HepG2 (cell line): ENCODE measurements around the gene CCDC144A. TPM values are rescaled to one million over a fixed set of nuclear protein-coding genes. Genes with fewer than 3 reads are reported as not detected.
A peak's percentile ranks its signal among the peaks of the same experiment; 100 is the strongest.

Experiments
- ELF1 ChIP-seq: sonication (generic); formaldehyde crosslinking; IDR thresholded peaks from 2 replicates; pipeline ENCODE4 v1.4.0; 2020; ENCODE audit warnings: missing genetic modification reagents
- JARID2 ChIP-seq: sonication (generic); formaldehyde crosslinking; IDR thresholded peaks from 2 replicates; pipeline ENCODE4 v1.8.1; 2023; ENCODE audit warnings: missing genetic modification reagents, inconsistent platforms; ENCODE audit not compliant: insufficient replicate concordance
- REL ChIP-seq: sonication (generic); formaldehyde crosslinking; conservative IDR thresholded peaks from 2 replicates; pipeline ENCODE4 v1.8.0; 2022; ENCODE audit warnings: mild to moderate bottlenecking, missing genetic modification reagents, moderate library complexity
- RERE ChIP-seq: IDR thresholded peaks from 2 replicates; pipeline ENCODE4 v1.6.1; 2016; ENCODE audit warnings: low read depth, missing genetic modification reagents, missing compliant biosample characterization
- SIX1 ChIP-seq: sonication (generic); formaldehyde crosslinking; IDR thresholded peaks from 2 replicates; pipeline ENCODE4 v1.4.0; 2020; ENCODE audit warnings: missing genetic modification reagents, borderline replicate concordance
- THAP9 ChIP-seq: sonication (generic); formaldehyde crosslinking; IDR thresholded peaks from 2 replicates; pipeline ENCODE4; 2020; ENCODE audit warnings: missing genetic modification reagents, mild to moderate bottlenecking, borderline replicate concordance
- U2AF1 ChIP-seq: fragments of 200-400 bp; formaldehyde crosslinking; optimal IDR thresholded peaks from 2 replicates; pipeline ENCODE3; 2017; ENCODE audit warnings: mild to moderate bottlenecking, low read depth, low read length
- ZBTB38 ChIP-seq: sonication (generic); formaldehyde crosslinking; IDR thresholded peaks from 2 replicates; pipeline ENCODE4 v1.5.1; 2020; ENCODE audit warnings: mild to moderate bottlenecking, missing genetic modification reagents
- ZGPAT ChIP-seq: IDR thresholded peaks from 2 replicates; pipeline ENCODE4 v1.6.1; 2016; ENCODE audit warnings: mild to moderate bottlenecking
- ZNF276 ChIP-seq: sonication (generic); formaldehyde crosslinking; IDR thresholded peaks from 2 replicates; pipeline ENCODE4 v1.4.0; 2020; ENCODE audit warnings: mild to moderate bottlenecking, low read depth, missing genetic modification reagents
- ZNF510 ChIP-seq: sonication (generic); formaldehyde crosslinking; IDR thresholded peaks from 2 replicates; pipeline ENCODE4 v1.4.0; 2020; ENCODE audit warnings: low read depth, mild to moderate bottlenecking, missing genetic modification reagents
- ZNF7 ChIP-seq: IDR thresholded peaks from 2 replicates; pipeline ENCODE4 v1.6.1; 2016; ENCODE audit warnings: missing biosample characterization, missing genetic modification reagents
- ZNF749 ChIP-seq: sonication (generic); formaldehyde crosslinking; IDR thresholded peaks from 2 replicates; pipeline ENCODE4 v1.8.0; 2022; ENCODE audit warnings: mild to moderate bottlenecking, missing genetic modification reagents, moderate library complexity, borderline replicate concordance
- polyA plus RNA-seq, 8 experiments: library from polyadenylated mRNA; depleted of rRNA in 3 of 8; stranded (reverse) in 7 of 8; unstranded in 1 of 8; fragments of >200 nt; fragmentation: Illumina TruSeq in 4 of 8; extraction: Trizol in 4 of 8; gene quantifications; 2 replicates each; pipeline versions ENCODE4 v1.2.1 to v1.2.3, GENCODE V29; 2011 to 2016; ENCODE audit warnings: low read depth in 4 of 8, missing spikeins in 1 of 8, mixed read lengths in 1 of 8; ENCODE audit not compliant: insufficient read depth in 1 of 8
- total RNA-seq, 5 experiments: library from RNA; depleted of rRNA; stranded (reverse); fragments of >200 nt; fragmentation: Illumina TruSeq; extraction: Trizol; gene quantifications; 2 replicates each; pipeline ENCODE4 v1.2.3, GENCODE V29; 2016; ENCODE audit warnings: low read depth in 1 of 5
- TF ChIP-seq, protein P1 (sequence below): sonication (generic); formaldehyde crosslinking; IDR thresholded peaks from 2 replicates; pipeline ENCODE4 v1.5.1; 2020; ENCODE audit warnings: missing genetic modification reagents, mild to moderate bottlenecking, borderline replicate concordance

The CCDC144A gene
- total and polyA plus RNA-seq, 2 of the 13 experiments (the other 11 are each of a cell fraction or from before 2014, with no cell fraction given): 0.09 TPM; not detected in 1

GRCh38 chr17:16653367-16654041 is 36.5 kb upstream of the CCDC144A start, which contains the start of gene ZNF624 (continued):
- no peak for TF ChIP-seq RERE (CRISPR knock-in tag)
- TF ChIP-seq ELF1 (CRISPR knock-in tag): no peak; the same call in 1 of the 2 replicates
- TF ChIP-seq ZNF7 (CRISPR knock-in tag): no peak
- TF ChIP-seq, protein P1, sequence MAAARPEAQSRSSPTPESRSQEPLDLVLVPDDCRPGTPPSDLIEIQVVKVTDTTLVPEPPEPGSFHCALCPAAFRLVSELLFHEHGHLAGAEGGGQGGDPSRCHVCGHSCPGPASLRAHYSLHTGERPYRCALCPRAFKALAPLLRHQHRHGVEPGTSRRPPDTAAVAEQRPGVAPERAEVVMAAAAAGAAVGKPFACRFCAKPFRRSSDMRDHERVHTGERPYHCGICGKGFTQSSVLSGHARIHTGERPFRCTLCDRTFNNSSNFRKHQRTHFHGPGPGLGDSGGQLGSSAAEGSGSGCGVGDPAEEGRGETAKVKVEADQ (CRISPR knock-in tag): no peak; the same call in 1 of the 2 replicates
- TF ChIP-seq JARID2: peak; percentile 76
- TF ChIP-seq ZNF276 (CRISPR knock-in tag): 0 out of 2 replicates have a peak, but pooled peaks have one; percentile 19
- TF ChIP-seq SIX1: no peak
- TF ChIP-seq ZNF510 (CRISPR knock-in tag): no peak
- TF ChIP-seq ZNF749 (CRISPR knock-in tag): no peak
- TF ChIP-seq ZGPAT (CRISPR knock-in tag): peak; percentile 72
- TF ChIP-seq THAP9 (CRISPR knock-in tag): peak; percentile 90
- no peak for TF ChIP-seq REL
- TF ChIP-seq U2AF1: no peak
- peak; percentile 64; the same call in 1 of the 2 replicates for TF ChIP-seq ZBTB38 (CRISPR knock-in tag)
